SK-N-MC (cell line): Measurements from ENCODE around the gene CCDC33.

ENCODE experiments used
- EZH2 ChIP-seq: fragments of 200-600 bp; sonication (generic); IDR thresholded peaks from one replicate; pipeline ENCODE4 v1.6.1; 2017; ENCODE audit warnings: antibody characterized with exemption
- FOXP2 ChIP-seq: optimal IDR thresholded peaks from 2 replicates; pipeline ENCODE3; 2011; ENCODE audit warnings: mild to moderate bottlenecking, moderate library complexity; ENCODE audit not compliant: insufficient read depth; ENCODE audit errors: extremely low read length, control extremely low read depth
- POLR2AphosphoS5 ChIP-seq: IDR thresholded peaks from 2 replicates; pipeline ENCODE4 v1.6.1; 2012; ENCODE audit warnings: mild to moderate bottlenecking, low read depth, low read length, borderline replicate concordance

DNA sequence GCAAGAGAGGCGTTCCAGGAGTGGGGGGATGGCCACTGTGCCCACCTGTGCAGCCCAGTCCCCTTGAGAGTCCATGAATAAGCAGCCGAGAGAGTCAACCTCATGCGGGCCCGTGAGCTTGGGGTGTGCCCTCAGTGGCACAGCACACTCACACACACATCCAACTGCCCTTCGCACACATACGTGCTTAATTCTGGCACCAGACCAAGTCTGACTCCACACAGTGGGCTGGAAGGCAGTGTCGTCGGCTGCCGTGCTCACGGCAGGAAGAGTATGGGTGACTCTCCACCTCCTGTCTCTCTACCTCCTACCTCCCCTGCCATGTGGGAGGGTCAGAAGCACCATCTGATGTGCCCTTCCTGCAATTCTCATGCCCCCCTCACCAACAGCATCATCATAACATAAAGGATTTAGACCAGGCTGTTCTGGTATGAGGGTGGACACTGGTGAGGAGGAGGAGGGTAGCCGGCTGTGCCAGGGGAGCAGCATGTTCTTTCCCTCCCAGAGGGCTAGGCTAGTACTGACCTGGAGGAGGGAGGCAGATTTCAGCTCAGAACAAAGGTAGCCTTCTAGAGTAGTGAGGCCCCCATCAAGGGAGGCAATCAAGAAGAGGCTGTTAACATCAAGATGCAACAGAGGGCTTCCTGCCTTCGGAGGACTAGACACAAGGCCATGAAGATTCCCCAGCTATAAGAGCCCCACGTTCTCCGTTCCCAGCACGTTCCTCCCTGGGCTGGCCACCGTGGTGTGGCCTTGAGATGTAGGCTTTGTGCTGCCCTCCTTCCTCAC is 28.3 kb upstream of the CCDC33 start:
- TF ChIP-seq POLR2AphosphoS5 (no peak), EZH2 (no peak), FOXP2 (no peak)
